Measurements from ENCODE around the gene ACTL6B.

ACTL6B gene

DNA sequence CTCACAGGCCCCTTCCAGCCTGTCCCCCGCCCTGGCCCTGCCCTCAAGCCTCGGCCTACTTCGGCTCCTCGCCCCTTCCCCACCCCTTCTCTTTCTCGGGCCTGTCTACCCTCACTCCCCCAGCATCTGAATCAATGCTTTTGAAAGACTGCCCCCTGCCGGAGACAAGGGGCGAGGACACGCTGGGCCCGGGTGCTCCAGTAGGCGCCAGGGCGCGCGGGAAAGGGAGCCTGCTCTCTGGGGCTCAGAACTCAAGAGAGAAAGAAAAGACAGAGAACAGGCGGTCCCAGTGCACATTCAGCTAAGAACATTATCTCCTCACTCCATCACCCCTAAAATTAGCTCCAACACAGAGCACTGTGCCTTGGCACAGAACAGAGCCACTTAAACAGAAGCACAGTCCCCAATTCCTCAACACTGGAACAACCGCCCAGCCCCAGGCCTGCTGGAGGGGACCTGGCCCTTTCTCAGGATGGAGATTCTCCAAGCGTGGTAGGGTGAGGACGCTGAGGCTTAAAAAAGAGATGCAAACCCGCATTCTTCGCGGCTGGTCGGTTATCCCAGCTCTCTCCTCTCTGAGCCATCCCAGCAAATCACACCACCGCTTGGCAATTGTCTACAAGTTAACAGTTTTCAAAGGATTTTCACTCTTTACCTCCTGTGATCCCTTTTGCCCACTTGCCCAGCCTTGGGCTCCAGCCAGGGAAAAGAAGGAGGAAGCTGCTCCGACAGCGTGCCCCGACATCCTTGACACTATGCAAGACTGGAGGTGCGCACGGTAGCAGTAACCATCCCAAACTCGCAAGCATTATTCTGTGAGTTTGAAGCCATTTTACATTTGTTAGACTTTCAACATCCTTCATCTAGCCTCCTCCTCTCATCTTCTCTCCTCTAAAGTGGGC, 35.7 kb upstream of the ACTL6B start:
- peaks cover 22 to 24% of the 10 kb centered on the region in 2 experiments for H3K36me3 ChIP-seq (ENCODE audit: control insufficient read depth in 1 of 2, insufficient read depth in 2 of 2, low read length in 2 of 2)
- H2BK5ac ChIP-seq (ENCODE audit: low read depth, low read length, poor library complexity) = no peak overlapping the region
- no peak overlapping the region for H3K18ac ChIP-seq (ENCODE audit: low read length)

DNA sequence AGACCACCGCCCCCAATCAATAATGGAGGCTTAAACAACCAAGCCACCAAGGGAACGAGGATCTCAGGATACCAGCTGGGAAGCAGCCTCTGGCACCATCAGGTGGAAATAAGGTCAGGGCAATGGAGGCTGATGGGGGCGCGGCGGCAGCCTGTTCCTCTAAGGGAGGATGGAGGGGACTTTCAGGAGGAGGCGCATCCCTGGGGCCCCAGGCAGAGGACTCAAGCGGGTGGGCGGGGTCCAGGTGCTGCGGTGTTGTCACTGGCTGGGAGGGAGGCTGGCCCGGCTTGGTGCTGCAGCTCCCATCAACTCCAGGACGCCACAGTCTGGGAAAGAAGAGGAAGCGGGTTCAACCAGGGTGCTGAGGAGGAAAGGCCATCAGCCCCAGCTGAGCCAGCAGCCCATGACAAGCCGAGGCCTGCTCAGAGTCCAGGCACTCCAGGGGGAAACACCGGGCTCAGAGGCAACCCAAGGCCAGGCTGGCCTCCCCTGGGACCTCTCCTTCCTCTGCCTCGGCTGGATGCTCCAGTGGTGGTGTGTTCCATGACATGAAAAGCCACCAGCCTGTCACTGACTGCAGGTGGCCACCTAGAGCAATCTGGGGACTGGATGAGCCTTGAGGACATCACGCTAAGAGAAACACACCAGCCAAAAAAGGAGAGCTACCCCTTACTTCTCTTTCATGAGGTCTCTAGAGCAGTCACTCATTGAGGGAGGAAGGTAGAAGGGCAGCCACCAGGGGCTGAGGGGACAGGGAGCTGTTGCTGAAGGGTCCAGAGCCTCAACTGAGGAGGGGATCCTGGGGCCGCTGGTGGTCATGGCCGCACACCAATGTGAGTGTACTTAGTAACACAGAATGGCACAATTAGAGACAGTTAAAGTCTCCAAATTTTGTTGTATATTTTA, 33.2 kb upstream of the ACTL6B start:
- DNase-seq = no peak
- H3K27ac ChIP-seq (ENCODE audit: low read depth, low read length) = no peak overlapping the region

More for the DNA sequence above, 35.7 kb upstream of the ACTL6B start:
- Histone ChIP-seq H2AFZ (ENCODE audit: insufficient read depth, low read length, poor library complexity) (no peak overlapping the region), H4K12ac (ENCODE audit: low read depth, low read length) (peak overlapping the region; percentile 4), H3K79me2 (ENCODE audit: control insufficient read depth, insufficient read depth, low read length, poor library complexity) (peaks cover 23% of the 10 kb centered on the region), H2BK120ac (ENCODE audit: insufficient read depth, low read length, poor library complexity) (no peak overlapping the region), H3K4ac (ENCODE audit: low read depth, low read length) (peak overlapping the region; percentile 50), H4K8ac (ENCODE audit: low read depth, low read length) (no peak overlapping the region), H3K14ac (ENCODE audit: low read length) (no peak overlapping the region), H3K79me1 (ENCODE audit: low read length) (peaks cover 10% of the 10 kb centered on the region), H3K27me3 (ENCODE audit: insufficient read depth, low read length) (no peaks in the 10 kb centered on the region), H3K9ac (ENCODE audit: low read length) (no peak overlapping the region), H3K27ac (ENCODE audit: low read depth, low read length) (no peak overlapping the region), H2BK12ac (ENCODE audit: low read length) (no peak overlapping the region), H3K4me1 (ENCODE audit: control insufficient read depth in 1 of 2, insufficient read depth in 2 of 2, low read length in 2 of 2) (peaks cover 12 to 14% of the 10 kb centered on the region in 2 experiments), H3K23ac (ENCODE audit: low read length) (no peak overlapping the region), H3K4me3 (ENCODE audit: low read depth, low read length) (no peak overlapping the region), H3K9me3 (ENCODE audit: insufficient read depth, low read depth, low read length) (no peaks in the 10 kb centered on the region), H2AK5ac (ENCODE audit: low read length) (no peak overlapping the region), H4K91ac (ENCODE audit: low read depth, low read length) (no peak overlapping the region), H3K4me2 (ENCODE audit: low read length) (peak overlapping the region; percentile 30)
- no CpG with 5 or more reads among the region's 28 CpGs for WGBS (ENCODE audit: extremely low coverage, insufficient coverage, insufficient read length)
- peak; percentile 60 to 88 for DNase-seq

DNA sequence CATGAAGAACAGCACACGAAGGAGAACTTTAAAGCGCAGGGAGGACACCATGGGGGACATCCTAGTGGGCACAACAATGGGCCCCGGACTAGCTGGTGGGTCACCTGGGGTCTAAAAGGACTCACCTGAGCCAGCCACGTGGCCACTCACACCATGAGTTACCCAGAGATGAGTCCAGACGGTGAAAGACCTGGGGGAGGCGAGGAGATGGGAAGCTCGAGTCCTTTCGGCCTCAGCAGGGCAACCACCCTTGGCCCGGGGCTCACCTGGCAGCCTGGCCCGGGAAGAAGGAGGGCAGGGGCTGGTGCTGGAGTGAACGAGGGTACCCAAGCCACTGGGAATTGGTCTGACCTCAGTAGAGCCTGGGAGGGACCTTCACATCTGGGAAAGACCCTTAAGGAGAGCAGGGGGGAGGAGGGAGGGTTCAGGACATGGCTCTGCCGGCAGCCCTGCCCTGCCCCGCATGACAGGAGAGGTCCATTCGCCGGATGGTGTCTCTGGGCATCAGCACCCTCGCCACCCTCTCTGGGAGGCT, 32.1 kb upstream of the ACTL6B start:
- H2BK12ac ChIP-seq (ENCODE audit: low read length) = no peak overlapping the region
- WGBS (ENCODE audit: extremely low coverage, insufficient coverage, insufficient read length) = no CpG with 5 or more reads among the region's 16 CpGs
- peaks cover 2% of the 10 kb centered on the region for H3K79me1 ChIP-seq (ENCODE audit: low read length)
- H4K12ac ChIP-seq (ENCODE audit: low read depth, low read length) = no peak overlapping the region
- no peak overlapping the region for H2BK5ac ChIP-seq (ENCODE audit: low read depth, low read length, poor library complexity)
- no peak overlapping the region for H2AK5ac ChIP-seq (ENCODE audit: low read length)
- H3K9ac ChIP-seq (ENCODE audit: low read length) = no peak overlapping the region
- H4K8ac ChIP-seq (ENCODE audit: low read depth, low read length) = no peak overlapping the region
- no peak overlapping the region for H3K4ac ChIP-seq (ENCODE audit: low read depth, low read length)
- H2BK120ac ChIP-seq (ENCODE audit: insufficient read depth, low read length, poor library complexity) = no peak overlapping the region
- H3K36me3 ChIP-seq (ENCODE audit: control insufficient read depth in 1 of 2, insufficient read depth in 2 of 2, low read length in 2 of 2) = peaks cover 57 to 60% of the 10 kb centered on the region in 2 experiments
- no peak overlapping the region for H4K91ac ChIP-seq (ENCODE audit: low read depth, low read length)
- no peak for DNase-seq
- no peak overlapping the region for H3K4me2 ChIP-seq (ENCODE audit: low read length)
- H3K23ac ChIP-seq (ENCODE audit: low read length) = no peak overlapping the region
- no peak overlapping the region for H3K4me3 ChIP-seq (ENCODE audit: low read depth, low read length)
- H3K9me3 ChIP-seq (ENCODE audit: insufficient read depth, low read depth, low read length) = no peaks in the 10 kb centered on the region
- no peak overlapping the region for H3K27ac ChIP-seq (ENCODE audit: low read depth, low read length)
- no peaks in the 10 kb centered on the region for H3K27me3 ChIP-seq (ENCODE audit: insufficient read depth, low read length)
- H3K79me2 ChIP-seq (ENCODE audit: control insufficient read depth, insufficient read depth, low read length, poor library complexity) = peaks cover 19% of the 10 kb centered on the region
- H3K18ac ChIP-seq (ENCODE audit: low read length) = no peak overlapping the region
- no peak overlapping the region for H2AFZ ChIP-seq (ENCODE audit: insufficient read depth, low read length, poor library complexity)
- no peak overlapping the region for H3K14ac ChIP-seq (ENCODE audit: low read length)
- H3K4me1 ChIP-seq (ENCODE audit: control insufficient read depth in 1 of 2, insufficient read depth in 2 of 2, low read length in 2 of 2) = peaks cover 12 to 14% of the 10 kb centered on the region in 2 experiments

More for the DNA sequence above, 33.2 kb upstream of the ACTL6B start:
- no peak overlapping the region for H4K8ac ChIP-seq (ENCODE audit: low read depth, low read length)
- H3K14ac ChIP-seq (ENCODE audit: low read length) = no peak overlapping the region
- H2AK5ac ChIP-seq (ENCODE audit: low read length) = no peak overlapping the region
- peaks cover 23% of the 10 kb centered on the region for H3K79me2 ChIP-seq (ENCODE audit: control insufficient read depth, insufficient read depth, low read length, poor library complexity)
- no peak overlapping the region for H3K4me2 ChIP-seq (ENCODE audit: low read length)
- no peak overlapping the region for H3K4me3 ChIP-seq (ENCODE audit: low read depth, low read length)
- H3K79me1 ChIP-seq (ENCODE audit: low read length) = peaks cover 7% of the 10 kb centered on the region
- peak overlapping the region; percentile 54 for H3K9ac ChIP-seq (ENCODE audit: low read length)
- H3K23ac ChIP-seq (ENCODE audit: low read length) = no peak overlapping the region
- H2BK12ac ChIP-seq (ENCODE audit: low read length) = no peak overlapping the region
- no peak overlapping the region for H4K91ac ChIP-seq (ENCODE audit: low read depth, low read length)
- no peak overlapping the region for H2BK120ac ChIP-seq (ENCODE audit: insufficient read depth, low read length, poor library complexity)
- no peak overlapping the region for H2BK5ac ChIP-seq (ENCODE audit: low read depth, low read length, poor library complexity)
- H3K36me3 ChIP-seq (ENCODE audit: control insufficient read depth in 1 of 2, insufficient read depth in 2 of 2, low read length in 2 of 2) = peaks cover 46 to 49% of the 10 kb centered on the region in 2 experiments
- H3K27me3 ChIP-seq (ENCODE audit: insufficient read depth, low read length) = no peaks in the 10 kb centered on the region
- H4K12ac ChIP-seq (ENCODE audit: low read depth, low read length) = no peak overlapping the region
- WGBS (ENCODE audit: extremely low coverage, insufficient coverage, insufficient read length) = no CpG with 5 or more reads among the region's 18 CpGs
- H2AFZ ChIP-seq (ENCODE audit: insufficient read depth, low read length, poor library complexity) = no peak overlapping the region
- peaks cover 12 to 14% of the 10 kb centered on the region in 2 experiments for H3K4me1 ChIP-seq (ENCODE audit: control insufficient read depth in 1 of 2, insufficient read depth in 2 of 2, low read length in 2 of 2)
- no peaks in the 10 kb centered on the region for H3K9me3 ChIP-seq (ENCODE audit: insufficient read depth, low read depth, low read length)
- H3K4ac ChIP-seq (ENCODE audit: low read depth, low read length) = peak overlapping the region; percentile 35
- no peak overlapping the region for H3K18ac ChIP-seq (ENCODE audit: low read length)

DNA sequence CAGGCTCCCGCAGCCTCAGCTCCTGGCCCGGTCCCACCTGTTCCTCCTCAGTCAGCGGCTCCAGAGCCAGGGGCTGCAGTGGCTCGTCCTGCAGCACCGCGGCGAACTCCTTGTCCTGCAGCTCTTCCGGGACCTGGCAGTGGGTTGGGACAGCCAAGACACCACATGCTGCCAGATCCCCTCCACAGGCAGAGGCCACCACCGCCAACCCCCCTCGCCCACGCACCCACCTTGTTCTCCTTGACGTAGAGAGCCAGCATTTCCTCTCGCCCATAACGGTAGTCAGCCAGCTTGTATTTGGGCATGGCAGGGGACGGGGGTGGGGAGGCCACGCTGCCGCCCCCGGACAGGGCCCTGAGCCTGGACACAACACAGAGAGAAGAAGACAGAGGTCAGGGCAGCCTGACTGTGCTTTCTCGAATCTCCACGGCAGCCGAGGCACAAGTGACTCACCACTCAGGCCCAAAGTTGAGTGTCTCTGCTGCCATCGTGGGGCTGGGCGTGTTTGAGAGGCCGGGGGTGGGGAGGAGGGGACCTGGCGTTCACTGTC, 31.6 kb upstream of the ACTL6B start:
- H4K12ac ChIP-seq (ENCODE audit: low read depth, low read length) = no peak overlapping the region
- no peak overlapping the region for H3K14ac ChIP-seq (ENCODE audit: low read length)
- H4K8ac ChIP-seq (ENCODE audit: low read depth, low read length) = no peak overlapping the region
- no peaks in the 10 kb centered on the region for H3K27me3 ChIP-seq (ENCODE audit: insufficient read depth, low read length)
- H3K4me1 ChIP-seq (ENCODE audit: control insufficient read depth in 1 of 2, insufficient read depth in 2 of 2, low read length in 2 of 2) = peaks cover 12% of the 10 kb centered on the region in 2 experiments
- no peak overlapping the region for H2BK5ac ChIP-seq (ENCODE audit: low read depth, low read length, poor library complexity)
- H4K91ac ChIP-seq (ENCODE audit: low read depth, low read length) = no peak overlapping the region
- H3K27ac ChIP-seq (ENCODE audit: low read depth, low read length) = no peak overlapping the region
- no peak overlapping the region for H3K18ac ChIP-seq (ENCODE audit: low read length)
- H3K23ac ChIP-seq (ENCODE audit: low read length) = no peak overlapping the region
- H2BK120ac ChIP-seq (ENCODE audit: insufficient read depth, low read length, poor library complexity) = no peak overlapping the region
- H3K79me2 ChIP-seq (ENCODE audit: control insufficient read depth, insufficient read depth, low read length, poor library complexity) = peaks cover 15% of the 10 kb centered on the region
- no peak overlapping the region for H3K4ac ChIP-seq (ENCODE audit: low read depth, low read length)
- no peak overlapping the region for H3K9ac ChIP-seq (ENCODE audit: low read length)
- H2AK5ac ChIP-seq (ENCODE audit: low read length) = no peak overlapping the region
- H3K9me3 ChIP-seq (ENCODE audit: insufficient read depth, low read depth, low read length) = no peaks in the 10 kb centered on the region
- no CpG with 5 or more reads among the region's 25 CpGs for WGBS (ENCODE audit: extremely low coverage, insufficient coverage, insufficient read length)
- H3K4me3 ChIP-seq (ENCODE audit: low read depth, low read length) = peak overlapping the region; percentile 8
- no peak overlapping the region for H2BK12ac ChIP-seq (ENCODE audit: low read length)
- no peaks in the 10 kb centered on the region for H3K79me1 ChIP-seq (ENCODE audit: low read length)
- H3K36me3 ChIP-seq (ENCODE audit: control insufficient read depth in 1 of 2, insufficient read depth in 2 of 2, low read length in 2 of 2) = peaks cover 62 to 65% of the 10 kb centered on the region in 2 experiments
- H3K4me2 ChIP-seq (ENCODE audit: low read length) = no peak overlapping the region
- no peak for DNase-seq
- H2AFZ ChIP-seq (ENCODE audit: insufficient read depth, low read length, poor library complexity) = no peak overlapping the region
